Putamen (tissue), 1 donor: ENCODE results near the gene IFT52.
"Not testable (repeated sequence)": the region's sequence is repeated elsewhere in the genome, so short reads cannot be mapped to it uniquely, and the experiment has no call there.

Source experiments
- DNase-seq: peaks from one replicate; pipeline ENCODE4 v3.0.0-alpha.2; 2016; ENCODE audit warnings: low spot score

Gene IFT52

DNA sequence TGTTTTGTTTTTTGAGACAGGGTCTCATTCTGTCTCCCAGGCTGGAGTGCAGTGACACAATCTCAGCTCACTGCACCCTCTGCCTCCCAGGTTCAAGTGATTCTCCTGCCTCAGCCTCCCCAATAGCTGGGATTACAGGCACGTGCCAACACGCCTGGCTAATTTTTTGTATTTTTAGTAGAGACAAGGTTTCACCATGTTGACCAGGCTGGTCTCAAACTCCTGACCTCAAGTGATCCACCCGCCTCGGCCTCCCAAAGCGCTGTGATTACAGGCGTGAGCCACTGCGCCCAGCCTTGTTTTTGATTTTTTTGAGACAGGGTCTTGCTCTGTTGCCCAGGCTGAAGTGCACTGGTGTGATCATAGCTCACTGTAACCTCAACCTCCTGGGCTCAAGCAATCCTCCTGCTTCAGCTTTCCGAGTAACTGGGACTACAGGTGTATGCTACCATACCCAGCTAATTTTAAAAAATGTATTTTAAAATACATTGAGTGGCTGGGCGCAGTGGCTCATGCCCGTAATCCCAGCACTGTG is 61.0 kb downstream of the IFT52 start:
- DNase-seq = not testable (repeated sequence)

DNA sequence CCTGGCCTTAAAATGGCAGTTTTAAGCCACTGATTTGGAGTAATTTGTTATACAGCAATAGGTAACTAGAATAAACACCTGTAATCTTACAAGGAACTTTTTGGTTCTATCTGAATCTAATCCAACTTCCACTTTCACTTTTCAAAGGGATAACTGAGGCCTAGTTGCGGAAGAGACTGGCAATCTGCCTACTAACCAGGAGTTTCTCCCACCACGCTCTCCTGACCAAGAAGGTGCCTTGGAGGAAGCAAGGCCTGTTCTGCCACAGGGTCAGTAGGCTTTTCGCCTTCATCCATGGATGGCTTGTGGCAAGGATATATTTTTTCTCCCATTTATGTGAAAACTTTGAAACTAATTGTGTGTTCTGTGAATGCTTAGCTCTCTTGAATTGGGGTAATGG is 63.2 kb downstream of the IFT52 start:
- no peak for DNase-seq

DNA sequence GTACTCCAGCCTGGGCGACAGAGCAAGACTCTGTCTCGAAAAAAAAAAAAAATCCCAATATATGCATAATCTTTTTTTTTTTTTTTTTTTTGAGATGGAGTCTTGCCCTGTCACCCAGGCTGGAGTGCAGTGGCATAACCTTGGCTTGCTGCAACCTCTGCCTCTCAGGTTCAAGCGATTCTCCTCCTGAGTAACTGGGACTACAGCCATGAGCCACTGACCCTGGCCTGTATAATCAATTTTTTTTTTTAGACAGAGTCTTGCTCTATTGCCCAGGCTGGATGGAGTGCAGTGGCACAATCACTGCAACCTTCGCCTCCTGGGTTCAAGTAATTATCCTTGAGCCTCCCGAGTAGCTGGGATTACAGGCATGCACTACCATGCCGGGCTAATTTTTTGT is 64.4 kb downstream of the IFT52 start:
- not testable (repeated sequence) for DNase-seq

DNA sequence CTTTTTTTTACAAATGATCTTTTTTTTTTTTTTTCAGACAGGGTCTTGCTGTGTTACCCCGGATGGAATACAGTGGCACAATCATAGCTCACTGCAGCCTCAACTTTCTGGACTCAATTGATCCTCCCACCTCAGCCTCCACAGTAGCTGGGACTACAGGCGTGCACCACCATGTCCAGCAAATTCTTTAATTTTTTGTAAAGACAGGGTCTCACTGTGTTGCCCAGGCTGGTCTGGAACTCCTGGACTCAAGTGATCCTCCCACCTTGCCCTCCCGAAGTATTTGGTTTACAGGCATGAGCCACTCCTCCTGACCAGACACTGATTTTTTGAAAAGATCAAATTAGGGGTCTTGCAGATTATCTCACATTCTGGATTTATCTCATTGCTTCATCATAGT is 65.2 kb downstream of the IFT52 start:
- DNase-seq = no peak

DNA sequence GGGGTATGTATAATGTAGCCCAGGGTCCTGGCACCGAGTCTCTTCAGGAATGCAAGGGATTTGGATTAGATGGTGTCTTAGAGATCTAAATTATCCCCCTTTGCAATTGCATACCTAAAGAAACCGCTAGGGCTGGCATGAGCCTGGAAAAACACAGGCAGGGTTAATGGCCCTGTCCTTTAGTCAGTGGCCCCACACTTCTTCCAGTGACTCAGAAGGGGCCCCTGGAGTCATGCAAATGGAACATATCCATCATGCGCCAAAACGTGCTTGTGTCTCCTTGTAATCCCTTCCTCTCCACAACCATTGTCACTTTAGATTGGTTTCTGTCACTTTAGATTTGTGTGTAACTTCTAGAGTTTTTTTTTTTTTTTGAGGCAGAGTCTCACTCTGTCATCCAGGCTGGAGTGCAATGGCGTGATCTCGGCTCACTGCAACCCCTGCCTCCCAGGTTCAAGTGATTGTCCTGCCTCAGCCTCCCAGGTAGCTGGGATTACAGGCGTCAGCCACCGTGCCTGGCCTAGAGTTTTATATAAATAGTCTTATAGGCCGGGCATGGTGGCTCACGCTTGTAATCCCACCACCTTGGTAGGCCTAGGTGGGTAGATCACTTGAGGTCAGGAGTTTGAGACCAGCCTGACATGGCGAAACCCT is 67.5 kb downstream of the IFT52 start:
- DNase-seq = peak; percentile 1

DNA sequence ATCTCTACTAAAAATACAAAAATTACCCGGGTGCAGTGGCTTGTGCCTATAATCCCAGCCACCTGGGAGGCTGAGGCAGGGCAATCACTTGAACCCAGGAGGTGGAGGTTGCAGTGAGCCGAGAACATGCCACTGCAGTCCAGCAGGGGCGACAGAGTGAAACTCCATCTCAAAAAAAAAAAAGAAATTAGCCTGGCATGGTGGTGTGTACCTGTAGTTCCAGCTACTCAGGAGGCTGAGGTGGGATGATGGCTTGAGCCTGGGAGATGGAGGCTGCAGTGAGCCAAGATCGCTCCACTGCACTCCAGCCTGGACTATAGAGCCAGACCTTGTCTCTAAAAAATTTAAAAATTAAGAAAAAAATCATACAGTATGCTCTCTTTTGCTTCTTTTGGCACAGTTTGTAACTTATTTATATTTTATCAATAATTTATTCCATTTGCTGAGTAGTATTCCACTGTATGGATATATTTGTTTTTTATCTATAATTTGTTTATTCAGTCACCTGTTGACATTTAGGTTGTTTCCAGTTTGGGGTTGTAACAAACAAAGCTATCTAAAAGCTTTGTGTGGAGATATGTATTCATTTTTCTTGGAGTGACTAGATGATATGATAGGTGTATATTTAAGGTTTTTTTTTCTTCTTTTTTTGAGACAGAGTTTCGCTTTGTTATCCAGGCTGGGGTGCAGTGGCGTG is 68.1 kb downstream of the IFT52 start:
- DNase-seq = no peak

DNA sequence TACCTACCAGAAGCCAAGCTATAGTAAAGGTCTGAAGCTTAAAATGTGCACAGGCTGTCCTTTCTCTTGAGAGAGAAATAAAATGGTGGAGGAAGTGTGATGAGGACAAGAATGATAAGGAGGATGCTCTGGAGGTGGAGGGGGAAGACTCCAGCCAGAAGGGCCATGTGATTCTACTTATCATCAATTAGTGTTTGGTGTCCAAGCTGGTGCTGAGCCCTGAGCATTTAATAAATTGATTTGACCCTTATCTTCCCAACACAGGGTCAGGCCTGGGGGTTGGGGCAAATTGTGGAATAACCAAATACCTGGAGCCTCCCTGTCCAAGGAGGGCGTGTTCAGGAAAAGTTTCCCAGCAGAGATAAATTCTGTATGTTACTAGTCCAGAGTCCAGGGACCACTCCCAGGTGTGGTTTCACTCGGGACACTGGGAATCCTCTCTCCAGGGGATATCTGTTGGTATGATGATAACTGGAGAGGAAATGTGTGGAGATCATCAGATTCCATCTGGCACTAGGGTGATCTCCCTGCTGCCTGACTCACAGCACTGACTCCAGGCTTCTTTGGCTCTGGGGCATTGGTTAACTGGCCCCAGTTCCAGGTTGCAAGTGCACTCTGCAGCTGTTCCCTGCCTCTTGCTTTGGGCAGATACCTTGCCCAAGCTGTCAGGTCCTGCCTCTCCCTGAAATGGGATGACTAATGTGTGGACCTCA is 72.4 kb downstream of the IFT52 start:
- DNase-seq = no peak

DNA sequence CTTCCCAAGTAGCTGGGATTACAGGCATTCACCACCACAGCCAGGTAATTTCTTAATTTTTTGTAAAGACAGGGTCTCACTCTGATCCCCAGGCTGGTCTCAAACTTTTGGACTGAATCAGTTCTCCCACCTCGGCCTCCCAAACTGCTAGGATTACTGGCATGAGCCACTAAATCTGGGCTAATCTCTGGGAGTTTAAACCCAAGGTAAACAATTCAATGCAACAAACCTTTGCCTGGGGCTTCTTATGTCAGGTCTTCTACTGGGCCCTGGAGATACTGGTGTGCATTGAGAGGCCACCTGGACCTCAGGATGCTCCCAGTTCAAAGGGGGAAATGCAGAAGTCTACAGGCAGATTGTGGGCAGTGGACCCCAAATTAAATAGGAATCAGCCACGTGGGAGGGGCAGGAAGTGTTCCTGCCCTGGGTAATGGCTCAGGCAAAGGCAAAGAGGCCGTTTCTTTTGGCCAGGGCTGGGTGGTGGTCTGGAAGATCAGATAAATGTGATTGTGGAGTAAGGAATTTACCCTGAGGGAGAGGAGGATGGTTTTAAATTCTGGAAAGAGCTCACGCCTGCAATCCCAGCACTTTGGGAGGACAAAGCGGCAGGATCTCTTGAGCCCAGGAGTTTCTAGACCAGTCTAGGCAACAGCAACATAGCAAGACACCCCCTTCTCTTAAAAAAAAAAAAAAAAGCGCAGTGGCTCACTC is 74.9 kb downstream of the IFT52 start:
- DNase-seq = no peak

DNA sequence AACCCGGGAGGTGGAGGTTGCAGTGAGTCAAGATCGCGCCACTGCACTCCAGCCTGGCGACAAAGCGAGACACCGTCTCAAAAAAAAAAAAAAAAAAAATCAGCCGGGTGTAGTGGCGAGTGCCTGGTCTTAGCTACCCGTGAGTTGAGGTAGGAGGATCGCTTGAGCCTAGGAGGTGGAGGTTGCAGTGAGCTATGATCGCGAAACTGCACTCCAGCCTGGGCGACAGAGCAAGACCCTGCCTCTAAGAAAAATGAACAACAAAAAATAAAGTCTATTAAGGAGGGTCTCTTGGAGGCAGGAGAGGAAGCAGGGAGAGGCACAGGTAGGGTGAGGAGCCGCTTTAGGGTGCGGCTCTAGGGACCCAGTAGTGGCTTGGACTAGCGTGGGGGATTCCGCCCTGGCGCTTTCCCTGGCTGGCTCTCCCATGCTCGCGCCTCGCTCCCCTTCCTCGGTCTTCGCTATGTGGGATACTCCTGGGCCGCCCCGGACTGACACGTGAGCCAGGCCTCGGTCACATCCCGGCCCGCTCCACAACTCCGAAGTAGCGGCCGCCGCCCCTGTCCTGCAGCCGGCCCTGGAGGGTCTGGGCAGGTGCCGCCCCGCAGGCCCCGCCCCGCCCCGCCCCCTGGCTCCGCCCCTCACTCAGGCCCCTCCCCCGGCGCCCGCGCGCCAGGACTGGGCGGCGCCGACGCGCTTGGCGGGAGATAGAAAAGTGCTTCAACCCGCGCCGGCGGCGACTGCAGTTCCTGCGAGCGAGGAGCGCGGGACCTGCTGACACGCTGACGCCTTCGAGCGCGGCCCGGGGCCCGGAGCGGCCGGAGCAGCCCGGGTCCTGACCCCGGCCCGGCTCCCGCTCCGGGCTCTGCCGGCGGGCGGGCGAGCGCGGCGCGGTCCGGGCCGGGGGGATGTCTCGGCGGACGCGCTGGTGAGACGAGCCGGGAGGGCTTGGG is 75.9 kb downstream of the IFT52 start, which contains the start of gene MYBL2:
Gene MYBL2 (plus strand): TSS at position 739 of the 953 bp plus-strand sequence. CDS start 170 bp downstream, at position 909.
- DNase-seq = no peak

DNA sequence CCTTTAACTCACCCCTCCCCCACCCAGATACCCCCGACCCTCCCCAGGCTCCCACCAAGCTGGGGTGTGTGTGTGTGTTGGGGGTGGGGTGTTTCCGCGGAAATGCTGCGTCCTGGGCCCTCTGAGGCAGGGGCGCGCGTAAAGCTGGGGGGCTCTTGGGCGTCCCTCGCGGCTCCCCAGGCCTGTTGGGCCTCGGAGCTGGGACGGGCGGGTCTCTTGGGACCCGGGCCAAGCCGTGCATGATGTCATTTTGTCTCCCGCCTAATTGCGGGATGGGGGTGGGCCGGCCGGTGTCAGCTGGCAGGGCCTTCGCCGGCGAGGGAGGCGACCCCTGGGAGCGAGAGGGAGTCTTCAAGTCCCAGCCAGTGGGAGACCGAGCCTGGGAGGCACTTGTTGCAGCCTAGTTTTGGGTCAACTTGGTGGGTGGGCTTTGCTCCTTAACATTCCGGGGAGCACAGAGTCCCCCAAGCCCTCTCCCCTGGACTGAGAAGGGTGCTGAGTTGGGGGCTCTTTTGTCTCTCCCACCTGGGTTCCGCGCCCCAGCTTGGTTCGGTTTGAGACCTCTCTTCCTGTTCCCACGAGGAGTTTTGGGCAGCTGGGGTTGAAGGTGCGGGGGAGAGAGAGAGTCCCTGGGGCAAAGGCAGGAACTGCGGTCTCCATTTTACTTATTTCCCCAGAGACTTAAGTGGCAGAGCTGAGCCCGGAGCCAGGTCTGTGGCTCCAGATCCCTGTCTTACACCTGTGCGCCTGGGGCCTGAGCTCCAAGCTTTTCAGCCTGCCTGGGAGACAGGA is 76.8 kb downstream of the IFT52 start:
- no peak for DNase-seq

DNA sequence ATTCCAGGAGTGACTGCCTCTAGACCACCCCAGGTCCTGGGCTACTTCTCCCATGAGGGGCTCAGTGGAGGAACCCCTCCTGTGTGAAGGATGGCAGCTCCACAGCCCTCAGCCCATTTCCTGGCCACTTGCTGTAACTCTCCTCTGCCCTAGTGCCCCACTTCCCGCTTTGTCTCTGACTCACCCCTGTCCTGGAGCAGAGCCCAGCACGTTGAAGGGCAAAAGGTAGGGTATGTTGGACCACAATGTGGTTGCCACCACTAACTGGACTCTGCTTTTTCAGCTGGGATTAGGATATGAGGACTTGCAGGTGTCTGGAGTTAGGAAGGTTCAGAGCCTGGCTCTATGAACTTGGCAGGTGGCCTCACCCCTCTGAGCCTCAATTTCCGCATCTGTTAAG is 78.6 kb downstream of the IFT52 start:
- DNase-seq = no peak

DNA sequence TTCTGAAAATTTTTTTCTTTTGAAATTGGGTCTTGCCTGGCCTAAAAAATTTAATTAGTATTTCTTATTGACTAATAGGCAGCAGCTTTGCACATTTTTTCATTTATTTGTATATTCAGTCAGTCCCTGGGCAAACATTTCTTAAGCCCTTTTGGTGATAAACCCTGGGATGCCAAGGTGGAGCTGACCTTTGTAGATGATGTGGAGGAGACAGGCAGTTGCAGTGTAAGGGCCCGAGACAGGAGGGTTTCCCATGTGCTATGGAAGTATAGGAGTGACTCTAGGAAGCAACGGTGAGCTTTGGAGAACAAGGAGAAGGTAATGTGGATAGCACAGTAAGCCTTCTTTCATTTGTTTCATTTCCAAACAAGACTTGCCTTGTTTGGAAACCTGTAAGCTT is 79.7 kb downstream of the IFT52 start:
- no peak for DNase-seq

DNA sequence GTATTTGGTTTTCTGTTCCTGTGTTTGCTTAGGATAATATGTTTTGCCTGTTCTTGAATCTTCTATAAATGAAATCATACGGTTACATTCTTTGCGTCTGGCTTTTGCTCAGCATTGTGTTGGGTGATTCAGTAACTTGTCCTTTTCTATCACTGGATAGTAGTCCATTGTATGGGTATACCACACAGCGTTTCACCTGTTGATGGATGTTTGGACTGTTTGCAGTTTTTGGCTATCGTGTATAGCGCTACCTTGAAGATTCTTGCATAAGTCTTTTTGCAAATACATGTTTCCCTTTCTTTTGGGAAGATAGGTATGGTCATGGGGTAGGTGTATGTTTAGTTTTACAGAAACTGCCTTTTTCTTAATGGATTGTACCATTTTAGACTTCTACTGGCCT is 85.6 kb downstream of the IFT52 start:
- DNase-seq = no peak

DNA sequence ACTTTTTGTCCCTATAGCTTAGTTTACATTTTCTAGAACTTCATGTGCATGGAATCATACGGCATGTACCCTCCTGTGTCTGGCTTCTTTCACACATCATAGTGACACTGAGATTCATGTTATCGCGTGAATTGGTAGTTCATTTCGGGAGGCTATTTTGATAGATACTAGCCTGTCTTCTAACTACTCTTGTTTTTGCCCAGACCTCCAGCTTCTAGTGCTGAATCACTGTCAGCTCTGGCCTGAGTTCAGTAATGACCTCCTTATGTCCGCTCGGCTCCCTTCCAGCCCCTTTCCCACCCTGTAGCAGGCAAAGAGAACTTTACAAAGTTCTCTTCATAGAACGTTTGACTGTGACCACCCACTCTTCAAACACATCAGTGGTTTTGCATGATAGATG is 90.2 kb downstream of the IFT52 start:
- DNase-seq = no peak

DNA sequence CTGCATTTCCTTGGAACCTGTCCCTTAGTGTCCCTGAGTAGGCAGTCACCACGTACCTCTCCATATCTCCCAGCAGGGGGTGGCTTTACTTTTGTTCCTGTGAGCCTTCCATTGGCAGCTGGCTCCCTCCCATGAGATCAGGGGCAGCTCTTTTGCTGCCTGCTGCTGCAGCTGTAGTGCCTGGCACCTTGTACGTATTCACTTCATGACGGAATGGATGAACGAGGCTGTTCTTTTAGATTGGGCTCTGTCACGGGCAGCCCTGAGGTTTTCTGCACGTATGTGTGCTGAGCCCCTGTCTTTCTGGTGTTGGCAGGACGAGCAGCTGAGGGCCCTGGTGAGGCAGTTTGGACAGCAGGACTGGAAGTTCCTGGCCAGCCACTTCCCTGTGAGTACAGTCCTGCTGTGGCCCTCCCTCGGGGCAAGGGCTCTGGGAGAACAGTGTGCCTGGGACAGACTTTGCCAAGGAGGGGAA is 90.8 kb downstream of the IFT52 start:
- no peak for DNase-seq

DNA sequence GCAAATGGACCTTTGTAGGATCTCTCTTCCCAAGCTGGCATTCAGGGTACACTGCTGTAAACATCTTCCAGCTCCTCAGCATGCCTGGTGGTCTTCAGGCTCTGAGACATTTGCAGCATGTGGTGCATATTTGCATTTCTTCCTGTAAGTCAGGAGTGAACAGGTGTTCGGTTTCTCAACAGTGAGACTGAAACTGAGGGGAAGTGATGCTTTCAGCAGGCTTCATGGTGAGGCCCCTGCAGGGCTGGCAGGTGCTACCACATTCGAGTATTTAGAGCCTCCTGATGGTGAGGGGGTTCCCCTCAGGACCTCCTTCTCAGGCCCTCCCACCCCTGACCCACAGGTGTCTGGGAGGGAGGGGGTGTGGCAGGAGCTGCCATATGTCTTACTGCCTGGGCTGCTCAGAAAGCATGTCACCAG is 91.3 kb downstream of the IFT52 start:
- no peak for DNase-seq

DNA sequence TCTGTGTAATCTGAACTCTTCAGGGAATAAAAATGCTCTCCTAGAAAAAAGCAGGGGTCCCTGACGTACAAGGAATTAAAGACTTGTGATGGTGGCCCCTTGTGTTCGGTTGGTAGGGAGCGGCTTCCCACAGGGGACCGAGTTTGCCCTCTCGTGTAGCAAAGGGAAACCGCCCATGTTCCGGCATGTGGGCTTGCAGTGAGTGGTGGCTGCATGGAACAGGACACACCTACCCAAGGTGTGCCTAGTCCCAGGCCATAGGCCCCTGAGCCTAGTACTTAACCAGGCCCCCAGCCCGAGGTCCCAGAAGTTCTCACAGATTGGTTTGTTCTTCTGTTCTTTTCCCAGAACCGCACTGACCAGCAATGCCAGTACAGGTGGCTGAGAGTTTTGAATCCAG is 91.7 kb downstream of the IFT52 start:
- DNase-seq = no peak

DNA sequence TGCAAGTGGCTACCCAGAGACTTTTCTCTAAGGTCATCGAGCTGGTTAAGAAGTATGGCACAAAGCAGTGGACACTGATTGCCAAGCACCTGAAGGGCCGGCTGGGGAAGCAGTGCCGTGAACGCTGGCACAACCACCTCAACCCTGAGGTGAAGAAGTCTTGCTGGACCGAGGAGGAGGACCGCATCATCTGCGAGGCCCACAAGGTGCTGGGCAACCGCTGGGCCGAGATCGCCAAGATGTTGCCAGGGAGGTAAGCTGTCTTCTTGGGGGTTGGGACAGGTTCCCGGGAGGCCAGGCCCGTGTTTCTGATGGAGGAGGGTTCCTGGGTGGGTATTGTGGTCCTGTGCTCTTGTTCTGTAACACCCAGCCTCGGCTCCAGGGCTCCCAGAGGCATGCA is 96.1 kb downstream of the IFT52 start:
- DNase-seq = no peak

DNA sequence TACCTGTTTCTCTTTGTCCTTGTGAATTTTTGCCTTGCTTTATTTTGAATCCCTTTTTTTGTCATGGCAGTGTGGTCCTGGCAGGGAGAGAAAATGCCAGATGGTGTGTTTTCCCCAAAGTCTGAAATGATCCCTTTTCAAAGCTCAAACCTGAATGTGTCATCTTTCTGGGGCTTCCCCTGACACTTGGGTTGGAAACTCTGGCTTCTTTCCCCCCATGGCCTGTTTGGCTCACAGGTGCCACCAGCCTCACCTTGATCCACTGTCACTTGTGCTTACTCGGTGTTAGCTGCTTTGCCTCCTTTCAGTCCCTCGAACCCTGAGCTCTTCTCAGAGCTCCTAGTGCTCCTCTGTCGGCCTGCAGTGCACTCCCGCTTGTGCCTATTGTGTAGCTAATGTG is 98.4 kb downstream of the IFT52 start:
- DNase-seq = no peak

DNA sequence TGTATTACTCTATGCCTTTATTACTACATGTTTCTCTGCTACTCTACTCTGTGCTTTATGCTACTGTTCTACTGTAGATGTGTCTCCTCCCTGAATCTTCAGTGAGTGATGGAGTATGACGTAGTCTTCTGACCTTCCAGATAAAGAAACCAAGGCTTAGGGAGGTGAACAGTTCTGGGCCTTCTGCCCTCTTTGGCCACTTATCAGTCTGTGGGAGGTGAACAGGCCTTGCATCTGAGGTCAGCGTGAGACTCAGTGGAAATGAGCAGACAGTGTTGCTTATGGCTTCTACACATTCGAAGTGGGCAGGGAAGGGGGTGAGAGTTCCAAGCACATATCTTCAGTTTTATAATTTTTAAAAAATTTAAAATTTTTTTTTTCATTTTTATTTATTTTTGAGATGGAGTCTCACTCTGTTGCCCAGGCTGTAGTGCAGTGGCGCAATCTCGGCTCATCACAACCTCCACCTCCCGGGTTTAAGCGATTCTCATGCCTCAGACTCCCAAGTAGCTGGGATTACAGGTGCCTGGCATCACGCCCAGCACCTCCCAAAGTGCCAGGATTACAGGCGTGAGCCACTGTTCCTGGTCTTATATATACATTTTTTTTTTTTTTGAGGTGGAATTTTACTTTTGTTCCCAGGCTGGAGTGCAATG is 100.3 kb downstream of the IFT52 start:
- DNase-seq = no peak
